Stomach (tissue), 4 donors: ENCODE data around the gene TIAL1.
"Not testable (repeated sequence)": the region's sequence is repeated elsewhere in the genome, so short reads cannot be mapped to it uniquely, and the experiment has no call there.

Source experiments
- POLR2A ChIP-seq, 4 donors: fragments of 450-650 bp; IDR thresholded peaks; one replicate each; pipeline ENCODE4 v1.6.1; 2016; ENCODE audit warnings: antibody characterized with exemption in 4 of 4, control low read depth in 2 of 4, mild to moderate bottlenecking in 1 of 4, moderate library complexity in 1 of 4
- POLR2AphosphoS5 ChIP-seq, 3 donors: sonication (generic); formaldehyde crosslinking; IDR thresholded peaks; one replicate each; pipeline ENCODE4 v1.6.1; 2016; ENCODE audit warnings: antibody characterized with exemption in 3 of 3
- TF ChIP-seq, protein P1 (sequence below), 7 experiments: fragments of 450-650 bp in 4 of 7; fragments of 200-600 bp in 3 of 7; sonication (generic) in 3 of 7; IDR thresholded peaks; one replicate each; pipeline ENCODE4 v1.5.1; 2016 to 2019; ENCODE audit warnings: antibody characterized with exemption in 7 of 7, control low read depth in 2 of 7, mild to moderate bottlenecking in 1 of 7

DNA sequence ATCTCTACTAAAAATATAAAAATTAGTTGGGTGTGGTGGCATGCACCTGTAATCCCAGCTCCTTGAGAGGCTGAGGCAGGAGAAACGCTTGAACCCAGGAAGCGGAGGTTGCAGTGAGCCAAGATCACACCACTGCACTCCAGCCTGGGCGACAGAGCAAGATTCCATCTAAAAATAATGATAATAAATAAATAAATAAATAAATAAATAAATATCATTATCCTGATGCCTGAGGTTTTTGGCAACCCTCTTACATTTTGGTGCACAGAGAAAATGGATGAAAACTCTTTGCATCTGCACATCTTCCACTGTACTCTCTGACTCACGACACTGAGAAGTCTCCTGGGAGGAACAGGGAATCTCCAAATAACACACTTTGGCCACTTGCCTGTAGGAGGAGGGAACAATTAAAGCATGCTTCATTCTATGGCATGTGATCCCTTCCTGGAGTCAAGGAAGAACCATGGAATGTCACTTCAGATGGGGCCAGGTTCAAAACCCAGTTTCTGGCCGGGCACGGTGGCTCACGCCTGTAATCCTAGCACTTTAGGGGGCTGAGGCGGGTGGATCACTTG lies 68.0 kb downstream of the TIAL1 start:
- TF ChIP-seq, protein P1, sequence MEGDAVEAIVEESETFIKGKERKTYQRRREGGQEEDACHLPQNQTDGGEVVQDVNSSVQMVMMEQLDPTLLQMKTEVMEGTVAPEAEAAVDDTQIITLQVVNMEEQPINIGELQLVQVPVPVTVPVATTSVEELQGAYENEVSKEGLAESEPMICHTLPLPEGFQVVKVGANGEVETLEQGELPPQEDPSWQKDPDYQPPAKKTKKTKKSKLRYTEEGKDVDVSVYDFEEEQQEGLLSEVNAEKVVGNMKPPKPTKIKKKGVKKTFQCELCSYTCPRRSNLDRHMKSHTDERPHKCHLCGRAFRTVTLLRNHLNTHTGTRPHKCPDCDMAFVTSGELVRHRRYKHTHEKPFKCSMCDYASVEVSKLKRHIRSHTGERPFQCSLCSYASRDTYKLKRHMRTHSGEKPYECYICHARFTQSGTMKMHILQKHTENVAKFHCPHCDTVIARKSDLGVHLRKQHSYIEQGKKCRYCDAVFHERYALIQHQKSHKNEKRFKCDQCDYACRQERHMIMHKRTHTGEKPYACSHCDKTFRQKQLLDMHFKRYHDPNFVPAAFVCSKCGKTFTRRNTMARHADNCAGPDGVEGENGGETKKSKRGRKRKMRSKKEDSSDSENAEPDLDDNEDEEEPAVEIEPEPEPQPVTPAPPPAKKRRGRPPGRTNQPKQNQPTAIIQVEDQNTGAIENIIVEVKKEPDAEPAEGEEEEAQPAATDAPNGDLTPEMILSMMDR (IDR thresholded peaks at IDR 0.05), result not testable (repeated sequence)
- not testable (repeated sequence) for TF ChIP-seq POLR2A, POLR2AphosphoS5 (IDR thresholded peaks at IDR 0.05)
